ENCODE measurements around the gene SH3TC1.

SH3TC1 gene

DNA sequence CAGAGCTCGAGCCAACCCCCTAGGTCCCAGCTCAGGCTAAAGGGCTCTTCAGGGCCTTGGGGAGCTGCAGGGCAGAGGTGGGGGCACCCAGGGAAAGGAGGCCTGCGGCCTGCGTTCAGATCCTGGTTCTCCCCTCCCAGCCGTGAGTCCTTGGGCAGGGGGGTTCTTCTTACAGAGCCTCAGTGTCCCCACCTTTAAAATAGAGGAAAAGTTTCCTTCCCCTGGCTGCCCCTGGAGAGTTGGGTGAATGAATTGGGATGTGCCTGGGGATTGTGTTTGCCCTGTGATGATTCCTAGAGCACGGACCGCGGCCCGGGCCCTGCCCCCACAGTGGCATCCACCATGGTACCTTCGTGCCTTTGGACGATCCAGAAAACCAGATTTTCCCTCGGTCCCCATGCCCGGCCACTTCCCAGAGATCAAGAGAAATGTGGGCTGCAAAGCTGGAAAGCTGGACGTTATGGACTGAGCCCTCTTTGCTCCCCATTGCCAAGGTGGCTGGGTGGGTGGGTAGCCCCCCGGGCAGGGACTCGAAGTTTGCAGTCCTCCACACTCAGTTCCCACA, 81.9 kb downstream of the SH3TC1 start:
- Mint-ChIP-seq H3K9me3 (no peaks in the 10 kb centered on the region), H3K27ac (no peak overlapping the region), H3K4me1 (ENCODE audit: low read depth in 2 of 2) (peaks cover 0 to 5% of the 10 kb centered on the region in 2 donors), H3K4me3 (no peak overlapping the region), H3K36me3 (ENCODE audit: insufficient read depth) (no peaks in the 10 kb centered on the region), H3K27me3 (peaks cover 6 to 37% of the 10 kb centered on the region in 2 donors)
- DNase-seq (no peak), ATAC-seq (replicated peaks) (no peak)

DNA sequence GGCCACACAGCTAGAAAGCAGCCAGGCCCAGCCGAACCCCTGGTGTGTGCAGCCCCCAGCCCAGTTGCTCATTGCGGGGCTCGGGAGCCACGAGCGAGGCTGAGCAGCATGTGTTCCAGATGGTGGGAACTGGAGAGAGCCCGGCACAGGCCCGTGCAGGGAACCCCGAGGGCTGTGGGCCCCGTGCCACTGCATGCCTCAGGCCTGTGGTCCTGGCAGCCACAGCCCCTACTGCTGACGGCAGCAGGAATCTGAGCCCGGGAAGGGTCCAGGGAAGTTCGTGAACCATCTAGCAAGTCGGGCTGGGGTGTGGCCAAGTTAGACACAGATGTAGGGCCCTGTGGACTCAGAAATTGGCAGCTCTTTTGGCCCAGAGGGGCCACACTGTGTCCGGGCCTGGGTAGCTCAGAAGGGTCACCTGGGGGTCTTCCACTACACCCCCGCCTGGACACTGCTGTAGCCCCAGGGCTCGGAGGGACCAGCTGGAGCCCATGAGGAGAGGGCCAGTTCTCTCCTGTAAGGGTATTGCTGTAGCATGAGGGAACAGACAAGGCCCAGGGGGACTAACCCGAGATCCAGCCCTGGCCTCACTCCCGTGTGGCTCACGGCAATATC, 82.5 kb downstream of the SH3TC1 start:
- no peak for DNase-seq
- Mint-ChIP-seq H3K27ac (no peak overlapping the region), H3K27me3 (peaks cover 6 to 35% of the 10 kb centered on the region in 2 donors), H3K36me3 (ENCODE audit: insufficient read depth) (no peaks in the 10 kb centered on the region), H3K4me1 (ENCODE audit: low read depth in 2 of 2) (peaks cover 0 to 5% of the 10 kb centered on the region in 2 donors), H3K9me3 (no peaks in the 10 kb centered on the region), H3K4me3 (no peak overlapping the region)
- no peak for ATAC-seq (replicated peaks)

DNA sequence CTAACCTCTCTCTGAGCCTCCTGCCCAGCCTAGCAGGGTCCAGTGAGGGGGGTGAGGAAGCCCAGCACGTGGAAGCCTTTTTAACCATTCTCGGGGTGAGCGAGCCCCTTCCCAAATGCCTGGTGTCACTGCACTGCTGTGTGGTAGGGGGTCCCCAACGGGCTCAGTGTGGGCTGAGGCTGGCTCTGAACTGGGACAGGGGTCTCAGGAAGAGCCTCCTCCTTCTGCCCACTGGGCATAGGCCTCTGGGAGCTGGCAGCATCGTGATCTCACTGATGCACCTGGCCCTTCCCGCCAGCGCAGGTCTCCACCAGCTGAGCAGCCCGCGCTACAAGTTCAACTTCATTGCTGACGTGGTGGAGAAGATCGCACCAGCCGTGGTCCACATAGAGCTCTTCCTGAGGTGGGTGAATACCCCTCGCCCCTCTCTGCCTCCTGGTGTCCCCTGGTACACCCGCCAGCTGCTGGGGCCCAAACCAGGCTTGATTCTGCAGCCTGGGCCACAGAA, 83.1 kb downstream of the SH3TC1 start:
- no peaks in the 10 kb centered on the region for H3K36me3 Mint-ChIP-seq (ENCODE audit: insufficient read depth)
- H3K4me1 Mint-ChIP-seq (ENCODE audit: low read depth in 2 of 2): peaks cover 0 to 5% of the 10 kb centered on the region in 2 donors
- peak overlapping the region in 1 of 2 donors; percentile 45 for H3K27ac Mint-ChIP-seq
- H3K27me3 Mint-ChIP-seq: peaks cover 6 to 35% of the 10 kb centered on the region in 2 donors
- ATAC-seq (replicated peaks): no peak
- no peak overlapping the region for H3K4me3 Mint-ChIP-seq
- no peak for DNase-seq
- no peaks in the 10 kb centered on the region for H3K9me3 Mint-ChIP-seq

DNA sequence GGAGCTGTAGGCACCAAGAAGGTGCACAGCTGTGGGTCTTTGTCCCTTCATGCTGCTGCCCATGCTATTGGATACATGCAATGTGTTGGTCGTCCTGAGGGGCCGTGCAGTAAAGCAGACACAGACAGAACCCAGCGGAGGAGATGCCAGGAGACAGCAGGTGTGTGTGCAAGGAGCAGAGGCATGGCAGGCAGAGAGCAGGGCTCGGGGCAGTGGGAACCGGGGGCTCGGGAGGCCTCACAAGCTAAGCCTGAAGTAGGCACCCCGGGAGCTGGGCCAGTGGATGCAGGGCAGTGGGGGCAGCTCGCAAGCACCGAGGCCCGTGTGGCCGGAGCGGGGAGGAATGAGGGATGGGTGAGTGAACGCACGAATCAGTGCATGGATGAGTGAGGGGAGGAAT, 83.7 kb downstream of the SH3TC1 start:
- Mint-ChIP-seq H3K9me3 (no peaks in the 10 kb centered on the region), H3K27ac (peak overlapping the region in 1 of 2 donors; percentile 45), H3K27me3 (peaks cover 6 to 31% of the 10 kb centered on the region in 2 donors), H3K4me3 (no peak overlapping the region), H3K4me1 (ENCODE audit: low read depth in 2 of 2) (peaks cover 0 to 5% of the 10 kb centered on the region in 2 donors), H3K36me3 (ENCODE audit: insufficient read depth) (no peaks in the 10 kb centered on the region)
- ATAC-seq (replicated peaks): no peak
- DNase-seq: no peak

DNA sequence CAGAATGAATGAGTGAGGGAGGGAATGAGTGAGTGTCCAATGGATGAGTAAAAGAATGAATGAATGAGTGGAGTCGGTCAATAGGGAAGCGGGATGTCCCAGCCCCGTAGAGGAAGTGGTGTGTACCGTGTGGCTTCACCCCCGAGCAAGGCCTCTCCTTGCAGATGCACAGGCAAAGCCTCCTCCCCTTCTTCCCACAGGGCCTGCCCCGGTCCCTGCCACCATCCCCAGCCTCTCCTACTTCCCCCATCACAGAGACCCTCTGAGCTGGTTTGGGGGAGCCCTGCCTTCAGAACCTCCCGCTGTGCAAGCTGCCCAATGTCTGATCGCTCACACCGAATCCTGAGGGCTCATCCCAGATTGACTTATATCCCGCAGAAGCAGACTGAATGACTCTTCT, 84.1 kb downstream of the SH3TC1 start:
- Mint-ChIP-seq H3K36me3 (ENCODE audit: insufficient read depth) (no peaks in the 10 kb centered on the region), H3K27me3 (peaks cover 6 to 30% of the 10 kb centered on the region in 2 donors), H3K9me3 (no peaks in the 10 kb centered on the region), H3K27ac (no peak overlapping the region), H3K4me1 (ENCODE audit: low read depth in 2 of 2) (peaks cover 0 to 5% of the 10 kb centered on the region in 2 donors), H3K4me3 (no peak overlapping the region)
- ATAC-seq (replicated peaks) (no peak), DNase-seq (no peak)

DNA sequence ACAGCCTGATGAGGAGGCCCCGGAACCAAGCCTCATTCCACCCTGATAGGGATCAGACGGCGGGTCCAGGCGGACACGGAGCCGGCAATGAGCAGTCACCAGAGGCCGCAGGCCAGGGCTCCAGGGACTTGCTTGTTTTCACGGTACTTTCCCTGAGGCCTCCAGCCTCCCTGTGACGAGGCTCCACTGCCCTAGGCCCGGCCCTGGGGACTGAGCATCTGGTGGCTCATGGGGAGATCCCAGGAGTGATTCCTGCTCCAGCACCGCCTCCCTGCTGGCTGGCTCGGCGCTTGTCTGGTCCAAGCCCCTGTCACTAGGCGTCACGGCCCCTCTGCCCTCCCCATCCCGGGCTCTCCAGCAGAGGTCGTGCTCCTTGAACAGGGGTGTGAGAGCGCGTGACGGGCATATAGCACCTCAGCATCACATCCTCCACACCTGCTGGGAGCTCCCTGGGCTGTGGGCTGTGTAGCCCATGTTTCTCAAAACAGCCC, 84.6 kb downstream of the SH3TC1 start:
- Mint-ChIP-seq H3K4me3 (no peak overlapping the region), H3K27ac (no peak overlapping the region), H3K9me3 (no peaks in the 10 kb centered on the region), H3K36me3 (ENCODE audit: insufficient read depth) (no peaks in the 10 kb centered on the region), H3K4me1 (ENCODE audit: low read depth in 2 of 2) (peaks cover 0 to 5% of the 10 kb centered on the region in 2 donors), H3K27me3 (peaks cover 6 to 30% of the 10 kb centered on the region in 2 donors)
- ATAC-seq (replicated peaks) (no peak), DNase-seq (no peak)

DNA sequence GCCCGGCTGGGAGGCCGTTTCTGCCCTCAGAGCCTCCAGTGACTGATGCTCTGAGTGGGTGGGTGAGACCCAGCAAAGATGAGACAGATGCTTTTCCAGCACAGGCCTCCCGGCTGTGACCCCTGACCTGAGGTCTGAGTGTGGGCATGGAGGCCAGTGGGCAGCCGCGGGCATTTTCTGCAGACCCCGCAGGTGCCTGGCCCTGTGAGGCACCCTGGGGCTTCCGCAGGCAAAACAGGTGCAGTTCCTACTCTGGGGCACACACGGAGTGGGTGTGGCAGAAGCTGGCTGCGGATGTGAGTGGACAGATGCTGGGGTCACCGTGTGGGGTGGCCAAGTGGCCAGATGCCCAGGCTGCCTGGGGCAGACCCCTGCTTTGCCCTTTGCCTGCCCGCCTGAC, 85.3 kb downstream of the SH3TC1 start:
- Mint-ChIP-seq H3K27me3 (peaks cover 6 to 30% of the 10 kb centered on the region in 2 donors), H3K27ac (no peak overlapping the region), H3K36me3 (ENCODE audit: insufficient read depth) (no peaks in the 10 kb centered on the region), H3K4me1 (ENCODE audit: low read depth in 2 of 2) (peaks cover 0 to 3% of the 10 kb centered on the region in 2 donors), H3K4me3 (no peak overlapping the region), H3K9me3 (no peaks in the 10 kb centered on the region)
- no peak for ATAC-seq (replicated peaks)
- DNase-seq: no peak

DNA sequence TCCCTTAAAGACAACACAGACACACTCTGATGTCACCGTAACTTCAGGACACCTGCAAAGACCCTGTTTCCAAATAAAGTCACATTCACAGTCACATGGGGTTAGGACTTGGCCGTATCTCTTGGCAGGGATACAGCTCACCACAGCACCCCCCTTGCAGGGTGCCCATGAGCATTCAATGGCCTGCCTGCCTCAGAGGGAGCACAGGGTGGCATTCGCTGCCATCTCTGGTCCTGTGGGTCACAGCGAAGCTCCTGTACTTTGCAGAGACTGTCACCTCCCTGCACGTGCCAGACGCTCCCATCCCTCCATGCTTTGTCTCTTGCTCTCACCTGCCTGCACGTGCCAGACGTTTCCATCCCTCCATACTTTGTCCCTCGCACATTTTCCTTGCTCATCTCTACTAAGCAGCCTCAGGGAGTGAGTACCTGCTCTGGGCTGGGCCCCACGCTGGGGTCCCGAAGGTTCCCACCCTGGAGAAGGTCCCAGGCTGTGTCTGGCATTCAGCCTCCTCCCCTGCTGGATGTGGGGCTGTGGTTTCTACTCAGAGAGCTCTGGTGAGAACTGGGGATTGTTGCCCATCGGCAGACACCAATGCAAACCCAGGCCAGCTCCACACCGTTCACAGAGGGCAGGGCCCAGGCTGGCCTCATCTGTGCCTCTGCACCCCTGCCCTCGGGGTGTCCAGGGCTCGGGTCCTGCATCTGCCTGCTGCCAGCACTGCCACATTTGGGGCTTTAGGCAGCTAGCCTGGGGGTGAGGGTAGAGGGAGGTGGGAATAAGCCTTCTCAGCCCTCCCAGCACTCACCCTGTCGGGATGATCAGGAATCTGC, 86.3 kb downstream of the SH3TC1 start:
- Mint-ChIP-seq H3K4me3 (no peak overlapping the region), H3K27me3 (peaks cover 6 to 30% of the 10 kb centered on the region in 2 donors), H3K27ac (no peak overlapping the region), H3K9me3 (no peaks in the 10 kb centered on the region), H3K36me3 (ENCODE audit: insufficient read depth) (no peaks in the 10 kb centered on the region), H3K4me1 (ENCODE audit: low read depth in 2 of 2) (peaks cover 0 to 3% of the 10 kb centered on the region in 2 donors)
- DNase-seq (no peak), ATAC-seq (replicated peaks) (no peak)

DNA sequence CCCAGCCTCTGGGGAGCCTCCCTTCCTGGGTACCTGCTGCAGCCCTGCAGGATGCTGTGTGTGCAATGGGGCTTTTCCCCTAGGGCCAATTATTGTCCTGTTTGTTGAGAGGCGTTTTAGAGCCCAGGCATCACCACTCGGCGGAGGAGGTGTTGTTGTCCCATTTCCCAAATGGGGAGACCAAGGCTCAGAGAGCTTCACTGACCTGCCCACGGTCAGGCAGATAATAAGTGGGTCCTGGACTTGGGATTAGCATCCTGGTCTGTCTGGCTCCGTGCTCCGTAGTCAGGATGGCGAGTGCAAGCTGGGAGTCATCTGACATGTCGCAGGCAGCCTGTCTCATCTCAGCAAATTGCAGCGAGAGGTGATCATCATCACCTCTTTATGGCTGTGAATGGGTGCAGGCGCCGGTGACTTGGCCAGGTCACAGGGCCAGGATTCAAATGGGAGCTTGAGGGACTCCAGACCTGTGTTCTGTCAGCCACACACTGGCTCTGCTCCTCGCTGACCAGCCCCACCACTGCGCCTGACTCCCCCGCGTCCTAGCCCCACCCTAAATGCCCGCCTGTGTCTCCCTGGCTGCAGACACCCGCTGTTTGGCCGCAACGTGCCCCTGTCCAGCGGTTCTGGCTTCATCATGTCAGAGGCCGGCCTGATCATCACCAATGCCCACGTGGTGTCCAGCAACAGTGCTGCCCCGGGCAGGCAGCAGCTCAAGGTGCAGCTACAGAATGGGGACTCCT, 87.1 kb downstream of the SH3TC1 start:
- Mint-ChIP-seq H3K4me1 (ENCODE audit: low read depth in 2 of 2) (peaks cover 0 to 3% of the 10 kb centered on the region in 2 donors), H3K27me3 (peaks cover 6 to 23% of the 10 kb centered on the region in 2 donors), H3K4me3 (no peak overlapping the region), H3K9me3 (no peaks in the 10 kb centered on the region), H3K27ac (no peak overlapping the region), H3K36me3 (ENCODE audit: insufficient read depth) (no peaks in the 10 kb centered on the region)
- DNase-seq: no peak
- no peak for ATAC-seq (replicated peaks)

DNA sequence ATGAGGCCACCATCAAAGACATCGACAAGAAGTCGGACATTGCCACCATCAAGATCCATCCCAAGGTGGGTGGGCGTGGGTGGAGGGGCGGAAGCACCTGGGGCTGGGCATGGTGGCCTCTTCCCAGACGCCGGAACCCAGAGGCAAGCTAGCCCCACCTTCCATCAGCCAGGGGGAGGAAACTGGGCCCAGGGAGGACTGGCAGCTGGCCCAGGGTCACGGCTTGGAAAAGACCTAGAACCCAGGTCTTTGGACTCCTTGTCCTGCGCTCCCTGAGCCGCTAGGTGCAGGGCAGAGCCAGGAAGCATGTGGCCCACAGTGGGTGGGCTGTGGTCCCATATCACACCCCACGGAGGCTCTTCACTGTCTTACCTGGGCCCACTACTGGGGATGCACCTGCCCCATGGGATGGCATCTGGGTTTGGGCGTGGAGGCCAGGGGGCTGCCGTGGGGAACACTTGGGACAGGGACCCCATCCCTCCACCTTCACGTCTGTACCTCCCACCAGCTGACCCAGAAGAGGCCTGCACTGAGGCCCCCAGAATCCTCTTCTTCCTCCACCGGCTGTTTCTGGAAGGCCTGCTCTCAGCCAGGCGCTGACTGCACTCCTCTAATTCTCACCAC, 87.7 kb downstream of the SH3TC1 start:
- Mint-ChIP-seq H3K27me3 (peaks cover 6 to 23% of the 10 kb centered on the region in 2 donors), H3K9me3 (no peaks in the 10 kb centered on the region), H3K27ac (no peak overlapping the region), H3K36me3 (ENCODE audit: insufficient read depth) (no peaks in the 10 kb centered on the region), H3K4me3 (no peak overlapping the region), H3K4me1 (ENCODE audit: low read depth in 2 of 2) (peaks cover 0 to 3% of the 10 kb centered on the region in 2 donors)
- no peak for ATAC-seq (replicated peaks)
- DNase-seq: no peak

DNA sequence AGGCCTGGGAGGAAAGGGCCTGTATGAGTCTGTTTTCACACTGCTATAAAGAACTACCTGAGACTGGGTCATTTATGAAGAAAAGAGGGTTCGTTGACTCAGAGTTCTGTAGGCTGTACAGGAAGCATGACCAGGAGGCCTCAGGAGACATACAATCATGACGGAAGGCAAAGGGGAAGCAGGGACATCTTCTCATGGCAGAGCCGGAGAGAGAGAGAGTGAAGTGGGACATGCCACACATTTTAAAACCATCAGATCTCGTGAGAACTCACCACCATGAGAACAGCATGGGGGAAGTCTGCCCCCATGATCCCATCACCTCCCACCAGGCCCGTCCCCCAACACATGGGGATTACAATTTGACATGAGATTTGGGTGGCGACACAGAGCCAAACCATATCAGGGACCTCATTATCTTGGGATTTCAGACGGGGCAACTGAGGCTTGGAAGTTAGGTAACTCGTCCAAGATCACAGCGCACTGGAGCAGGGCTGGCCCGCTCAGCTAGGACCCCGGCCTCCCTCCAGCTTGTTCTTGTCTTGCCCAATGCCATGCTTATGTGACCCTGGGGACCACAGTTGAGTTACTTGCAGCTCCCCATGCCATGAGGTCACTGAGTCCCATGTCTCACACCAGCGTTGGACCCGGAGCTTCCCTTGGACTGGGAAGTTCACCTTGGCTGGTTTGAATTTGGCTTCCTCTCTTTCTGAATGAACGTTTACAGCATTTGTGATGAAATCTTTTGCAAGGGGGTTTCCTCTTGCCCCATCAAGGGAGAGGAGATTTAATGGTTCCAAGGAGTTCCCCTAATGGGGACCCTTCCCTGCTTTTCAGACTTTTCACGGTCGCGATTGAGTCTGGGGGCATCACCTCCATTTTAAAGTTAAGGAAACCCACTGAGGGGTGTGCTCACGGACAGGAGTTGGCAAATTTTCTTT, 88.5 kb downstream of the SH3TC1 start:
- Mint-ChIP-seq H3K4me1 (ENCODE audit: low read depth in 2 of 2) (peaks cover 0 to 3% of the 10 kb centered on the region in 2 donors), H3K4me3 (no peak overlapping the region), H3K9me3 (no peaks in the 10 kb centered on the region), H3K27ac (no peak overlapping the region), H3K36me3 (ENCODE audit: insufficient read depth) (no peaks in the 10 kb centered on the region), H3K27me3 (peaks cover 6 to 17% of the 10 kb centered on the region in 2 donors)
- no peak for ATAC-seq (replicated peaks)
- DNase-seq: no peak

All from effector memory CD8-positive, alpha-beta T cell (primary cell).